Fibroblast of lung (primary cell): ENCODE data around the gene KLHL3.

ENCODE experiments used
- CTCF ChIP-seq, 2 donors: IDR thresholded peaks in 1 of 2; conservative IDR thresholded peaks in 1 of 2; 1 replicate in 1 of 2; 2 replicates in 1 of 2; pipeline ENCODE4 v1.5.1; 2011 to 2012; ENCODE audit warnings: low read length in 2 of 2, control low read depth in 1 of 2, inconsistent platforms in 1 of 2, low read depth in 1 of 2, mild to moderate bottlenecking in 1 of 2
- EZH2 ChIP-seq: IDR thresholded peaks from 2 replicates; pipeline ENCODE4 v1.5.1; 2012; ENCODE audit warnings: low read length, control low read depth, mild to moderate bottlenecking; ENCODE audit errors: missing control alignments

GRCh38 chr5:137575211-137575610, 160.7 kb downstream of the KLHL3 start:
- TF ChIP-seq CTCF (conservative IDR thresholded peaks at IDR 0.05 in 1 of 2, IDR thresholded peaks at IDR 0.05 in 1 of 2; ENCODE audit: low read depth in 1 of 2, low read length in 2 of 2) (no peak), EZH2 (no peak)
